ENCODE results near the gene CDHR4.
"Not testable (repeated sequence)": the region's sequence is repeated elsewhere in the genome, so short reads cannot be mapped to it uniquely, and the experiment has no call there.

The CDHR4 gene

DNA sequence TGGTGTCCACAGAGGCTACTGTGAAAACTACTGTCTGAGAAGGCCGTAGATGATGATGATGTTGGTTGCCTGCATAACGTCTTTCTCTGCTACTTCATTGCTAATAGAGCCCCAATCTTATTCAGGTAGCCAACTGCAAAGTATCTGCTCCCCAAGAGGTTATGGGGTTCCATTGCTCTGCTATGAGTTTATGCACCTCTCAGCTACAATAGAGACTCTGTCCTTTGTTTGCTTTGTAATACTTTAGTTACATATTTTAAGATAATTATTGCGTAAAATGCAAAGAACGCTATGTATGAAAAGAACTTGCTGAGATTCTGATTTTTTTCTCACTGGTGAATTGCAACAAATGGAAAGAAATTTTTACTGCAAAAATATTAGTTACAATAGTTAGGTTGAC is 48.2 kb downstream of the CDHR4 start:
- H3K4me3 ChIP-seq (ENCODE audit: low read length) = no peak overlapping the region
- DNase-seq (ENCODE audit: low read depth, low spot score) = no peak

DNA sequence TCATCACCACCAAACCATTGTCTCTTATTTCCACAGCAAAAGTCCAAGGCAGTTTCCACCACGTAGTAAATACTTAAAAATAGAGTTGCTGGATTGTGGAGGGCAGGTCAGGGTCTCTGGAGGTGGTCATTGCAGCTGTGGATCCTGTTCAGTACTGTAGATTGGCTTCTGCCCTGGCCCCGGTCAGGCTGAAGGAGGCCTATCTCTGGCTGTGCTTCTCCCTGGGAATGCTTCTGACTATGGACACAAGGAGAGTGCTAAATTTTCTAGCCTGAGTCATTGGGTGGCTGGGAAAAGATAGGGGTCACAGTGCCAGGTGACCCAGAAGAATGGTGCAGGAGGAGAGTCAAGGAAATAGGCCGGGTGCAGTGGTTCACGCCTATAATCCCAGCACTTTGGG is 49.6 kb downstream of the CDHR4 start:
- H3K4me3 ChIP-seq (ENCODE audit: low read length) = no peak overlapping the region
- DNase-seq (ENCODE audit: low read depth, low spot score) = no peak

GRCh38 chr3:49748874-49749273 is 50.8 kb downstream of the CDHR4 start:
- not testable (repeated sequence) for DNase-seq (ENCODE audit: low read depth, low spot score); H3K4me3 ChIP-seq (ENCODE audit: low read length)

DNA sequence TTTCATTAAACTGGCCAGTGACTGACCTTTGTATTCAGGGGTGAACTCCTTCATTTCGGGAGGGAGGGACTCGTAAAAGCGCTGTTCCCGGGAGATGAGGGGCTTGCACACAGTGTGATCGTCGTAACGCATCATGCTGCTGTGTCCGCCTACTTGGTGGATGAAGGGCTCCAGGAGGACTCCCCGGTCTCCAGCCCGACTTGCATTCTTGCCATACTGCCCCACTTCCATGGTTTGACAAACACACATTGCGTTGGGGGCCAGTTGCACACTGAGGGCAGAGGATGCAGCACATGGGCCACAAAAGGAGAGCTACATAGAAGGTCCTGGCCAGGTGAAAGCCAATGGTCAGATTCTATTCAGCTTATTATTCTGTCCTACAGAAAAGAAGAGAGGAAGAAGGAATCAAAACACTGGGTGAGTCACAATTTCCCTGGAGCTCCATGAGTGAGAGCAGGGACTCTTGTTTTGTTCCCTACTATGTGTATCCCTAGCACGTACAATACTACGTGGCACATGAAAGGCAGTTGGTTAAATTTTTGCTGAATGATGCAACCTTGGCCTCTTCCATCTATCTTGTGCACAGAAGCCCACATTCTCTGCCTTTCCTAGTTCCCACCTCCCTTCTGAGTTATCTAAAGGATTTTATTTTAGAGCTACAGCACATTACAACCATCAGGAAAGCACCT is 51.7 kb downstream of the CDHR4 start:
- no peak for DNase-seq (ENCODE audit: low read depth, low spot score)
- no peak overlapping the region for H3K4me3 ChIP-seq (ENCODE audit: low read length)

DNA sequence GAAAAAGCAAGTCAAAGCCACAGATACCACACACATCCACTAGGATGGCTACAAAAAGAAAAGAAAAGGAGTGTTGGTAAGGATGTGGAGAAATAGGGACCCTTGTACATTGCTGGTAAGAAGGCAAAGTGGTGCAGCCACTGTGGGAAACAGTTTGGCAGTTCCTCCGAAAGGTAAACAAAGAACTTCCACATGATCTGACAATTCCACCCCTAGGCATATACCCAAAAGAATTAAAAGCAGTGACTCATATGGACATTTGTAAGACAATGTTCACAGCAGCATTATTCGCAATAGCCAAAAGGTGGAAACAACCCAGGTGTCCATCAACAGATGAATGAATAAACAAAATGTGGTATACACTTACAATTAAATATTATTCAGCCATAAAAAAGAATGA is 53.7 kb downstream of the CDHR4 start:
- DNase-seq (ENCODE audit: low read depth, low spot score) = no peak

More for the DNA sequence above, 53.7 kb downstream of the CDHR4 start:
- H3K4me3 ChIP-seq (ENCODE audit: low read length) = no peak overlapping the region
